Common myeloid progenitor, CD34-positive (primary cell): ENCODE results near the gene SAFB.

Experiments
- CTCF ChIA-PET: fragments of 350-600 bp; sonication (Branson Sonifier 250); formaldehyde crosslinking; loops from one replicate; lab custom pipeline; 2021; ENCODE audit warnings: antibody characterized with exemption; lab: Charles Lee
- POLR2A ChIA-PET: fragments of 350-600 bp; sonication (Branson Sonifier 250); formaldehyde crosslinking; loops from one replicate; lab custom pipeline; 2021; ENCODE audit warnings: antibody characterized with exemption; lab: Charles Lee
- DNase-seq, 3 donors: peaks; one replicate each; pipeline versions ENCODE4 v3.0.0 to v3.0.0-alpha.2; 2013
- H3K27ac ChIP-seq, 2 experiments: 1 replicate in 1 of 2; 2 replicates in 1 of 2; pipeline ENCODE4 v1.7.0; 2013; ENCODE audit warnings: inconsistent platforms in 2 of 2, low read length in 2 of 2, mild to moderate bottlenecking in 2 of 2, low read depth in 1 of 2, moderate library complexity in 1 of 2; ENCODE audit not compliant: severe bottlenecking in 2 of 2, insufficient read depth in 1 of 2, poor library complexity in 1 of 2
- H3K27me3 ChIP-seq, 5 experiments: replicated peaks in 2 of 5; 1 replicate in 3 of 5; 2 replicates in 2 of 5; pipeline versions ENCODE4 v1.6.1 to v1.7.0; 2013; ENCODE audit warnings: low read length in 4 of 5, mild to moderate bottlenecking in 2 of 5, moderate library complexity in 2 of 5, inconsistent platforms in 1 of 5; ENCODE audit not compliant: insufficient read depth in 5 of 5, control insufficient read depth in 4 of 5
- H3K36me3 ChIP-seq, 4 experiments: 1 replicate in 2 of 4; 2 replicates in 2 of 4; pipeline versions ENCODE4 v1.6.1 to v1.7.0; 2013; ENCODE audit warnings: low read length in 3 of 4, control low read depth in 1 of 4, mild to moderate bottlenecking in 1 of 4; ENCODE audit not compliant: control insufficient read depth in 4 of 4, insufficient read depth in 4 of 4
- H3K4me1 ChIP-seq, 4 experiments: 1 replicate in 3 of 4; 2 replicates in 1 of 4; pipeline versions ENCODE4 v1.6.1 to v1.7.1; 2013; ENCODE audit warnings: low read length in 3 of 4, mild to moderate bottlenecking in 3 of 4, control low read depth in 1 of 4, inconsistent platforms in 1 of 4, moderate library complexity in 1 of 4; ENCODE audit not compliant: control insufficient read depth in 4 of 4, insufficient read depth in 4 of 4; ENCODE audit errors: control extremely low read depth in 1 of 4
- H3K4me3 ChIP-seq, 7 experiments: 1 replicate in 4 of 7; 2 replicates in 3 of 7; pipeline versions ENCODE4 v1.5.1 to v1.7.0; 2013; ENCODE audit warnings: mild to moderate bottlenecking in 7 of 7, low read length in 6 of 7, moderate library complexity in 6 of 7, inconsistent platforms in 2 of 7, low read depth in 2 of 7, control low read depth in 1 of 7; ENCODE audit not compliant: insufficient read depth in 4 of 7, control insufficient read depth in 1 of 7; ENCODE audit errors: extremely low read depth in 1 of 7
- H3K9me3 ChIP-seq, 5 experiments: 1 replicate in 4 of 5; 2 replicates in 1 of 5; pipeline versions ENCODE4 v1.6.1 to v1.7.1; 2013; ENCODE audit warnings: low read length in 4 of 5, mild to moderate bottlenecking in 2 of 5, inconsistent platforms in 1 of 5, low read depth in 1 of 5, moderate library complexity in 1 of 5; ENCODE audit not compliant: control insufficient read depth in 4 of 5, insufficient read depth in 2 of 5; ENCODE audit errors: control extremely low read depth in 1 of 5
- WGBS: methylation state at CpG from one replicate; pipeline ENCODE4 v1.1.5; 2013; ENCODE audit not compliant: insufficient coverage; 5-methylcytosine and 5-hydroxymethylcytosine counted together

SAFB gene

GRCh38 chr19:5632241-5632612, 9.3 kb downstream of the SAFB start:
- H3K4me1 ChIP-seq: peaks cover 15 to 24% (median 21%) of the 10 kb centered on the region in 4 experiments
- H3K36me3 ChIP-seq: peaks cover 4 to 68% (median 28%) of the 10 kb centered on the region in 4 experiments
- ChIA-PET POLR2A (no interaction called here), CTCF (no interaction called here)
- H3K4me3 ChIP-seq: no peak overlapping the region
- H3K27ac ChIP-seq: peak overlapping the region in 1 of 2 experiments; percentile 27
- no peaks in the 10 kb centered on the region for H3K9me3 ChIP-seq
- 80% methylated on average over 2 of the region's 4 CpGs for WGBS
- no peaks in the 10 kb centered on the region for H3K27me3 ChIP-seq
- DNase-seq: no peak

- H3K4me3 ChIP-seq: no peak overlapping the region
- ChIA-PET POLR2A (no interaction called here), CTCF (no interaction called here)
- 100% methylated on average over 4 of the region's 5 CpGs for WGBS
- no peaks in the 10 kb centered on the region for H3K9me3 ChIP-seq
- H3K27me3 ChIP-seq: no peaks in the 10 kb centered on the region
- peaks cover 4 to 68% (median 27%) of the 10 kb centered on the region in 4 experiments for H3K36me3 ChIP-seq
- no peak overlapping the region for H3K27ac ChIP-seq
- peaks cover 13 to 20% (median 17%) of the 10 kb centered on the region in 4 experiments for H3K4me1 ChIP-seq
- no peak for DNase-seq
These were observed 9.8 kb downstream of the SAFB start for GRCh38 chr19:5632657-5633056.

DNA sequence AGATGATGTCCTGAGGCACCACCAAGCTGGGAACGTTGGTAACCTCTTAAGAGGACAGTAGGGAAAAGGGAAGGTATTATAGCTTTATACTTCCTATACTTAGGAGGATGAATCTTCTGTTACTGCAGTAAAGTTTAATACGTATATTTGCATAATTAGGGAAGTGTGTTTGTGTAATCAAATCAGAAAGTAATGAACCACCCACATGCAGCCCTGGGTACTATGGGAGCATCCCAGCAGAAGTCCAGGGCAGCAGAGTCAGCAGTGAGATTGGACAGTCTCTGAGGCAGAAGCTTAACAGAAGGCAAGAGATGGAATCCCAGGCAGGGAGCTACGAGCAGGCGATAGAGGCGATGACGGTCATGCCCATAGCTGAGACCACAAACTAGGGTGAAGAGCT, 12.5 kb downstream of the SAFB start:
- Histone ChIP-seq H3K27me3 (no peaks in the 10 kb centered on the region), H3K4me1 (no peaks in the 10 kb centered on the region), H3K27ac (no peak overlapping the region), H3K4me3 (no peak overlapping the region), H3K36me3 (peaks cover 4 to 48% (median 19%) of the 10 kb centered on the region in 4 experiments), H3K9me3 (no peaks in the 10 kb centered on the region)
- POLR2A ChIA-PET: interaction anchor here (1.1 kb wide), 1 partner anchor 19 kb away, joined by 4 read pairs; no protein-coding TSS in a partner anchor
- CTCF ChIA-PET: no interaction called here
- no peak for DNase-seq
- 97% methylated on average over 5 of the region's 6 CpGs for WGBS

DNA sequence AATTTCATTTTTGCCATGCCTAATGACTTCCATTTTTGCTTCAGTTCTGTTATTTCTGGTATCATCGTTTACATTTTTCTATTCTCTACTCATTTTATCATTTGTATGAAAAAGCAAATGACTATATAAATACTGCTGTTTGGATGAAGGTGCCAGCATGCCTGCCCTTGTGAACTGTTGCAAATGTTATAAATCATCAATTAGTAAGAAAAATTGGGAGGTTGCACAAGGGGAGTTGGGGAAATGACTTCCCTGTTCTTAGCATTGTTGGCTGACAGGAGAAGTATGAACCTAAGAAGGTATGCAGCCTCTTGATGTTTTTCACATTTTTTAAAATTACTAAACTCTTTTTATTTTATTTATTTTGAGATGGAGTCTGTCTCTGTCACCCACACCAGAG, 15.1 kb downstream of the SAFB start:
- H3K4me1 ChIP-seq: no peaks in the 10 kb centered on the region
- H3K27me3 ChIP-seq: no peaks in the 10 kb centered on the region
- POLR2A ChIA-PET: no interaction called here
- CTCF ChIA-PET: interaction anchor here (0.7 kb wide), 1 partner anchor 286 kb away, joined by 4 read pairs; no protein-coding TSS in a partner anchor
- no peak overlapping the region for H3K4me3 ChIP-seq
- no peak for DNase-seq
- H3K27ac ChIP-seq: no peak overlapping the region
- WGBS: no CpG with 5 or more reads among the region's 1 CpG
- no peaks in the 10 kb centered on the region for H3K9me3 ChIP-seq
- H3K36me3 ChIP-seq: peaks cover 7 to 53% (median 25%) of the 10 kb centered on the region in 4 experiments

- CTCF ChIA-PET: interaction anchor here (1.6 kb wide), 1 partner anchor 12 kb away, joined by 4 read pairs; no protein-coding TSS in a partner anchor
- POLR2A ChIA-PET: interaction anchor here (2.3 kb wide), 1 partner anchor 19 kb away, joined by 7 read pairs; the partner anchor contains the start of genes SAFB and SAFB2
- H3K4me3 ChIP-seq: no peak overlapping the region
- no peaks in the 10 kb centered on the region for H3K9me3 ChIP-seq
- no peak overlapping the region for H3K27ac ChIP-seq
- no peak for DNase-seq
- H3K27me3 ChIP-seq: no peaks in the 10 kb centered on the region
- peaks cover 23 to 64% (median 43%) of the 10 kb centered on the region in 4 experiments for H3K36me3 ChIP-seq
- 87% methylated on average over 4 of the region's 4 CpGs for WGBS
- no peaks in the 10 kb centered on the region for H3K4me1 ChIP-seq
These were observed 18.3 kb downstream of the SAFB start for GRCh38 chr19:5641171-5641570.

DNA sequence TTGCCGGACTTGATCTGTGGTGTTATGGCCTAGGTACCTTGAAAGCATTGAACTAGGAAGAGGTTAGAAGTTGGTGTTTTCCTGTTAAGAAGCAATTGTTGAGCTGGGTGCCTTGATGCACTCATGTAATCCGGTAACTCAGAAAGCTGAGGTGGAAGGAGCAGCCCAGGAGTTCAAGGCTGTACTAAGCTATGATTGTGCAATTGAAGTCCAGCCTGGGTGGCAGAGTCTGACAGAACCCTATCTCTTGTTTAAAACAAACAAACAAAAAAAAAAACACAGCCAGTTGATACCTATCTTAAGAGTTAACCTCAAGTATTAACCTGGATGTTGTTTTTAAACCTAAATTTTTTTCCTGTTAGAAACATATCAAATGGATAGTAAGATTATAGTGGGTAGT, 19.3 kb downstream of the SAFB start:
- H3K27me3 ChIP-seq: no peaks in the 10 kb centered on the region
- ChIA-PET POLR2A (interaction anchor here (2.3 kb wide), 1 partner anchor 20 kb away, joined by 7 read pairs; the partner anchor contains the start of genes SAFB and SAFB2), CTCF (no interaction called here)
- DNase-seq: no peak
- H3K4me3 ChIP-seq: no peak overlapping the region
- peaks cover 31 to 70% (median 49%) of the 10 kb centered on the region in 4 experiments for H3K36me3 ChIP-seq
- no peak overlapping the region for H3K27ac ChIP-seq
- H3K4me1 ChIP-seq: no peaks in the 10 kb centered on the region
- WGBS: 100% methylated on average over 1 of the region's 2 CpGs
- H3K9me3 ChIP-seq: no peaks in the 10 kb centered on the region

- no peaks in the 10 kb centered on the region for H3K4me1 ChIP-seq
- ChIA-PET POLR2A (interaction anchor here (2.3 kb wide), 1 partner anchor 21 kb away, joined by 7 read pairs; the partner anchor contains the start of genes SAFB and SAFB2), CTCF (interaction anchor here (0.7 kb wide), 1 partner anchor 14 kb away, joined by 3 read pairs; no protein-coding TSS in a partner anchor)
- no peak for DNase-seq
- H3K9me3 ChIP-seq: no peaks in the 10 kb centered on the region
- no peak overlapping the region for H3K4me3 ChIP-seq
- no peaks in the 10 kb centered on the region for H3K27me3 ChIP-seq
- H3K36me3 ChIP-seq: peaks cover 36 to 72% (median 55%) of the 10 kb centered on the region in 4 experiments
- no peak overlapping the region for H3K27ac ChIP-seq
- WGBS: 94% methylated on average over 3 of the region's 4 CpGs
These were observed 20.2 kb downstream of the SAFB start for GRCh38 chr19:5643060-5643459.
